NCI-H446 (cell line): ENCODE measurements around the gene PRKRIP1.
"Not testable (repeated sequence)": the region's sequence is repeated elsewhere in the genome, so short reads cannot be mapped to it uniquely, and the experiment has no call there.

Source experiments
- DNase-seq, 2 experiments: peaks; one replicate each; lab custom pipeline; 2025; lab: John Stamatoyannopoulos, UW

PRKRIP1 gene

DNA sequence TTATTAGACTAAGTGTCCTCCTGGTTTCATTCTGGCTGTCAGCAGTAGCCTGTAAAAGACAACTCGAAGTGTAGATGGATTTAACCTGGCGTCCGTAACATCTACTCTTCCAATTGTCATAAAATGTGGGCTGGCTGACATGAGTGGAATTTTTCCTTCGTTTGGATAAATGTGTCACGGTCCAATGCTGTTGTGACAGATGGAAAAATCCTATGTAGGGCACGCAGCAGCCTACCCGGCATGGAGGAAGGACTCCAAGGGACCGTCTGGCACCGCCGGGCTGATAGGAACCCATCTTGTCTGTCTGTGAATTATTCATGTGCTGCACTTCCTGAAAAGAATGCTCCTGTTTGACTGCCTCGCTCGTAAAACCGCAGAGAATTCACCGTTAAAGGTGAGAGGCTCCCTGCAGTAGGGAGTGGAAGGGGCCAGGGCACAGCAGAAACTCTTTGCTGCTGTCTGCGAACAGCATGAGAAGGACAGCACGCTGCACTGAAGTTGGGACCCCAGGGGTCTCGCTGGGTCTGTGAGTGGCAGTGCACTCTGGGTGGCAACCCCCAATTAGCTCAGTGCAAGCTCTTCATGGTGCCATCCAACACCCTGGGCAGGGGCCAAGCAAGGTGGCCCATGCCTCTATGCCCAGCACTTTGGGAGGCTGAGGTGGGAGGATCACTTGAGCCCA is 35.6 kb downstream of the PRKRIP1 start:
- peak in 1 of 2 experiments; percentile 28 for DNase-seq

DNA sequence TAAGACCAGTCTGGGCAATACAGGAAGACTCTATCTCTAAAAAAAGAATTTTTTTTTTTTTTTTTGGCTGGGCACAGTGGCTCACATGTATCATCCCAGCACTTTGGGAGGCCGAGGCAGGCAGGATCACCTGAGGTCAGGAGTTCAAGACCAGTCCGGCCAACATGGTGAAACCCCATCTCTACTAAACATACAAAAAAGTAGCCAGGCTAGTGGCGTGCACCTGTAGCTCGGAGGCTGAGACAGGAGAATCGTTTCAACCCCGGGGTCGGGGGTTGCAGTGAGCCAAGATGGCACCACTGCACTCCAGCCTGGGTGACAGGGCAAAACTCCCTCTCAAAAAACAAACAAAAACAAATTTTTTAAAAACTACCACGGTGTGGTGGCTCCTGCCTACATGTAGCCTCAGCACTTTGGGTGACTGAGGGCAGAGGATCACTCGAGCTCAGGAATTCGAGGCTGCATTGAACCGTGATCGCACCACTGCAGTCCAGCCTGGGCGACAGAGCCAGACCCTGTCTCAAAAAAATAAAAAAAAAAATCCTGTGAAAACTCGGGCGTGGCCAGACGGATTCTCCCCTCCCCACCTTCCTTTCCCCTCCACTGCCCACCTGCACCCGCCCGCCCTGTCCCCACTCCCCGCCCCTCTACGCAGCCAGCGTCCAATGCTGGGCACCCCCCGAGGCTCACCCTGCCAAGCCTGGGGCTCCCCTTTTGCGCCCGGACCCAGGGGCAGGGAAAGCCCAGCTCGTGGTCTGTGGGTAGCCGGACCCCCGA is 36.5 kb downstream of the PRKRIP1 start:
- DNase-seq, result no peak

DNA sequence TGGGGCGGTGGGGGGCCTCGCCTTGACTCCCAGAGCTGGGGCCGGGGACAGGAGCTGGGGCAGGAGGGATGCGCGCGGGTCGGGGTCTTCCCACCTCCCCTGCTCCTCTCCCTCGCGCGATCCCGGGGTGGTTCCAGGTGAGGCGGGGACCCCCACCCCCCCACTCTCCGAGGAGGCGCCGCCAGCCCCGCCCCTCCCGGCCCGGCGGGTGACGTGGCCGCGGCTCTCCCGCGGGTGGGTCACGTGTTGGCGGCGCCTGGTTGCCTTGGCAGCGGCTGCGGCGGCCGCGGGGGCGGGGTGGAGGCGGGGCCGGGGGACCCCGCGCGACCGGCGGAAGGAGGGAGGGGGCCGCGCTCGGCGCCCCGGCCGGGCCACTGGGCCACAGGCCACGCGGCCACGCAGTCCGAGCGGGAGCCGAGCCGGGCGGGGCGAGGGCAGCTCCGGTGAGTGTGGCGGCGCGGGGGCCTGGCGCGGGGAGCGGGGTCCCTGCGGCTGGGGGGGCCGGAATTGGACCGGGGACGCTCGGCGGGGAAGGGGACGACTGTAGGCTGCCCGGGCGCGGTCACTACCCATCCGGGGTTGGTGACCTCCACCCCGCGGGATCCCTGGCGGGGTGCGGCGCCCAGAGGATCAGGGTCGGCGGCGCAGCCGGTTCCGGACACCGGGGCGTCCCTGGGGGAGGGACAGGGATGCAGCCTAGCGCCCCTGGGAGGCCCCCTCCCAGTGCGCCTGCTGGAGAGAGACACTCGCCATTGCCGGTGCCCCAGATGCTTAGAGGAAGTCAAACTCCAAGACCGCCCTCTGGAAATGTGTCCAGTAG is 37.3 kb downstream of the PRKRIP1 start, which contains the start of gene ORAI2:
TSS of gene ORAI2 (plus strand) at position 357 of the 820 bp plus-strand sequence. CDS start 5,382 bp downstream, outside the sequence.
- DNase-seq, result peak; percentile 6 to 65

DNA sequence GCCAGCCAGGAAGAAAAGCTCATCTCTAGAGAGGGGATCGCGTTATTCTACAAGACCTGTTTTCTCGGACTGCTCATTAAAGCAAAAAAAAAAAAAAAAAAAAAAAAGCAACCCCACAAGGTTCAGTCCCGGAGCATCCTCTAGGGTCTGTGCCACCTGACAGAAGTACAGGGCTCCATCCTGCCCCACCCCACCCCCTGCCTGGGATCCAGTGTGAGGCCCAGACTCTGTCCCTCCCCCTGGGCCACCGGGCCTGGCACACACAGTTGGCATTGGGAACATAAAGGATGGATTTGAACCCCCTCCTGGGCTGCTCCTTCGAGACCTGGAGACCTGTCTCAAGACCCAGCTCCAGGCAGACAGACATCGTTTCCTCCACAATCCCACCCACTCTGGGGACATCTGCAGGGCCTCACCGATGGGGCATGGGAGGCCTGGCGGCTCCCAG is 37.9 kb downstream of the PRKRIP1 start:
- no peak for DNase-seq

DNA sequence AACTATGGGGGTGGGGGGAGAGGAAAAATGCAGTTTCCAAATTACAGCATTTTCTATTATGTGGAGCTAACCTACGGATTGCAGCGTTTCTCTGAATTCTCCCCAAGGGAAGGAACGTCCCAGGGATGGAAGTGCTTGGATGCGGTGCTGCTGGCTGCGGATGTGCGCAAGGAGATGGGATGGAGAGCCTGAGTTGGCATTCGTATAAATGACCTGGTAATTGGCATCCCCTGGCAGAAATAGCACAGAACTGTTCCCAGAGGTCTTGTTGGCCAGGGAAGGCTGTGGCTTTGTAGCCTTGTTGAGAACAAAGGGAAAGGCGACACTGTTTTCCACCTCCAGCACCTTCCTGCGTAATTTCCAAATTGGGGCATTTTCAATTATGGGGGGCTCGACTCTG is 40.0 kb downstream of the PRKRIP1 start:
- DNase-seq, result no peak

DNA sequence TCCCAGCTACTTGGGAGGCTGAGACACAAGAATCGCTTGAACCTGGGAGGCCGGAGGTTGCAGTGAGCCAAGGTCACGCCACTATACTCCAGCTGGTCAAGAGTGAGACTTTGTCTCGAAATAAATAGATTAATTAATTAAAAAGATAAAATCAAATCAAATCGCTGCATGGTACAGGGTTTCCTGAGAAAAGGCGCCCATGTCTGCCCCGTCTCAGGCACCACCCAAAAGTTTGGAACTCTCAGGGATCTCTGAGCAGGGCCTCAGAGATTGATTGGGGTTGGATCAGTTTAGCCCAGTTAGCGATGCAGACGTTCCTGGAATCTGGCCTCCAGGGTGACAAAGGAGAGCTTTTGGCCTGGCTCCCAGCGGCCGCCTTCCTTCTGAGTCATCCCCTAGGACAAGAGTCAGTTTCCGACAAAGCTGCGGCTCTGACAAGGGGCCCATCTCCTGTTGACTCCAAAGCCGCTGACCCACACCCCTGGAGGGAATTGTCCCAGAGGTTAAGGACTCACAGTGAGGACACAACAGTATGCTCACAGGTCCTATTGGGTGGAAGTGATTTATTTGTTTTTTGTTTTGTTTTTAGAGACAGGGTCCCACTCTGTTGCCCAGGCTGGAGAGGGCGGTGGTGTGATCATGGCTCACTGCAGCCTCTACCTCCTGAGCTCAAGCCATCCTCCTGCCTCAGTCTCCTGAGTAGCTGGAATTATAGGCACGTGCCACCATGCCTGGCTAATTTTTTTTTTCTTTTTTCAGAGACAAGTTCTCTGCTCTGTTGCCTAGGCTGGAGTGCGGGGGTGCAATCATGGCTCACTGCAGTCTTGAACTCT is 44.0 kb downstream of the PRKRIP1 start:
- DNase-seq, result peak in 1 of 2 experiments; percentile 28

DNA sequence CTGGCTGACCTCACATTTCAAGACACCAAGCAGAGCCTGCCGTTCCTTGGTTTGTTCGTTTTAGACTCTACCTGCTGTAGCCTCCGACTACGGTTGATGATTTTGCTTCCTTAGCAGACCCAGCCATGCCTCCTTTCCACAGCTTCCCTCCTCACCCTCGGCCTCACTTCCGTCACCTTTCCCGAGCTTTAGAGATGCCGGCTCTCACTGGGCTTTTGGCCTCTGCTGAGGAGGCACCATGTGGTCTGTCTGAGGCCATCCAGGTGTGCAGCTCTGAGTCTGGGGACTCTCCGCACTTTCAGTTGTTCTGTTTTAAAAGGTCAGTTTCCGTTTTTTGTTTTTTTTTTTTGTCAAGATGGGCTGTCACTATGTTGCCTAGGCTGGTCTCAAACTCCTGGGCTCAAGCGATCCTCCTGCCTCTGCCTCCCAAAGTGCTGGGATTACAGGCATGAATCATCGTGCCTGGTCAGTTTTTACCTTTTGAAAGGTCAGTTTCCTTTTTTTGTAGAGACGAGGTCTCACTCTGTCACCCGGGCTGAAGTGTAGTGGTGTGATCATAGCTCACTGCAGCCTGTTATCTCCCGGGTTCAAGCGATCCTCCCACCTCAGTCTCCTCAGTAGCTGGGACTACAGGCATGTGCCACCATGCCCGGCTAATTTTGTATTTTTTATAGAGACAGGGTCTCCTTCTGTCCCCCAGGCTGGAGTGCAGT is 49.0 kb downstream of the PRKRIP1 start:
- no peak for DNase-seq

DNA sequence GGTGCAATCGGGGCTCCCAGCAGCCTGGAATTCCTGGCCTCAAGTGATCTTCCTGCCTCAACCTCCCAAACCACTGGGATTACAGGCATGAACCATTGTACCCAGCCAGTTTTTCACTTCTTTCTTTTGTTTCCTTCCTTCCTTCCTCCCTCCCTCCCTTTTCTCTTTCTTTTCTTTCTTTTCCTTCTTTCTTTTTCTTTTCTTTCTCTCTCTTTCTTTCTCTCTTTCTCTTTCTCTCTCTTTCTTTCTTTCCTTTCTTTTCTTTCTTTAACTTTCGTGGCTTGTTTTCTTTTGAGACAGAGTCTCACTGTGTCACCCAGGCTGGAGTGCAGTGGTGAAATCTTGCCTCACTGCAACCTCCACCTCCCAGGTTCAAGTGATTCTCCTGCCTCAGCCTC is 49.5 kb downstream of the PRKRIP1 start:
- no peak for DNase-seq

DNA sequence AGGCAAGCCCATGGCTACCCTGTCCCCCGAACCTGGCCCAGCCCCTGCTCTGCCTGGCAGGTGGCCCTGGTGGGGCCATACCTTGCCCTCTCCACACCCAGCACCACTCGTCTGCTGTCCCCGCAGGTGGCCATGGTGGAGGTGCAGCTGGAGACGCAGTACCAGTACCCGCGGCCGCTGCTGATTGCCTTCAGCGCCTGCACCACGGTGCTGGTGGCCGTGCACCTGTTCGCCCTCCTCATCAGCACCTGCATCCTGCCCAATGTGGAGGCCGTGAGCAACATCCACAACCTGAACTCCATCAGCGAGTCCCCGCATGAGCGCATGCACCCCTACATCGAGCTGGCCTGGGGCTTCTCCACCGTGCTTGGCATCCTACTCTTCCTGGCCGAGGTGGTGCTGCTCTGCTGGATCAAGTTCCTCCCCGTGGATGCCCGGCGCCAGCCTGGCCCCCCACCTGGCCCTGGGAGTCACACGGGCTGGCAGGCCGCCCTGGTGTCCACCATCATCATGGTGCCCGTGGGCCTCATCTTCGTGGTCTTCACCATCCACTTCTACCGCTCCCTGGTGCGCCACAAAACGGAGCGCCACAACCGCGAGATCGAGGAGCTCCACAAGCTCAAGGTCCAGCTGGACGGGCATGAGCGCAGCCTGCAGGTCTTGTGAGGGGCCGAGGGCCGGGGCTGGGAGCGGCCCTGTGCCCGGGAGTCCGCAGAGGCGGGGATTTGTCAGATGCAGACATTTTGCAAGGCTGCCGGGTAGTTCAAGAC is 50.4 kb downstream of the PRKRIP1 start:
- no peak for DNase-seq

DNA sequence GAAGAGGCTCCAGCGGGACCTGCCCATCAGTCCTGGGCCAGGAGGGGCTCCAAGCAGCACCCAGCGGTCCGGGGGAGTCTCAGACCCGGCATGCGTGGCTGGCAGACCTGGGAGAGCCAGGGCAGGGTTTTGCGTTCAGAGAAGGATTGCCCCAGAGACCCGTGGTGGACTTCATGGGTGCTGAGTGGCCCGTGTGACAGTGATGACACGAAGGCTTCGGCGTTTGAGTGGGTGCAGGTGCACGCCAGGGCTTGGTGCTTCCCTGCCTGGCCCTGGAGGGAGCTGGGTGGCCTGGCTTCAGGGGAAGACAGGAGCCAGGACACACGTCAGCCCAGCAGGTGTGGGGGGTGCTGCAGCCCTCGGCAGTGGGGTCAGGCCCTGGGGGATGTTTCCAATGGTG is 51.1 kb downstream of the PRKRIP1 start:
- DNase-seq, result no peak

DNA sequence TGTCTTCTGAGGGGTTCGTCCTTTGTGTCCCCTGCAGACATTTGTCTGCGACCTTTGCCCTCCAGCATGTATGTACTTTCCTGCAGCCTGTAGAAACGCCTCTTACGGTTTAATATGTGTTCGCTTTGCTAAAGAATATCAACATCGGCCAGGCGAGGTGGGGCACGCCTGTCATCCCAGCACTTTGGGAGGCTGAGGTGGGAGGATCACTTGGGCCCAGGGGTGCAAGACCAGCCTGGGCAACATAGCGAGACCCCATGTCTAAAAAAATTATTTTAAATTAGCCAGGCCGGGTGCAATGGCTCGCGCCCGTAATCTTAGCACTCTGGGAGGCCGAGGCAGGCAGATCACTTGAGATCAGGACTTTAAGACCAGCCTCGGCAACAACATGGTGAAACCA is 53.0 kb downstream of the PRKRIP1 start:
- DNase-seq, result no peak

DNA sequence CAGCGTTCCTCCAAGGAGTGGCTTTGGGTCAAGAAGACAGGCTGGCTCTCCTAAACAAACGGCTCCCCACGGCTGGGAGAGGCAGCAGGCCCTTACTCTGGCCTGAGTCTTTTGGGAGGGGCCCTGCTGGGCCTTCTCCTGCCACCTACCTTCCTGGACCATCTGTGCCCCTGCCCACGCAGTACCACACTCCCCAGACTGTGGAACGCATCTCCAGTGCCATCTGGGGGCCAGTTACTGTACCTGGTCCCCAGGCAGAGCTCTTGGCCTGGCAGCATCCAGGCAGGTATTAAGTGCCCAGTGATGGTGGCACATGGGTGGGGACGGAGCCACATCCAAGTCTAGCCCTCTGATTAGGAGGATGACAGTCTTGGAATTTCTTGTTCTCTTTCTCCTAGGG is 54.1 kb downstream of the PRKRIP1 start:
- DNase-seq, result no peak

DNA sequence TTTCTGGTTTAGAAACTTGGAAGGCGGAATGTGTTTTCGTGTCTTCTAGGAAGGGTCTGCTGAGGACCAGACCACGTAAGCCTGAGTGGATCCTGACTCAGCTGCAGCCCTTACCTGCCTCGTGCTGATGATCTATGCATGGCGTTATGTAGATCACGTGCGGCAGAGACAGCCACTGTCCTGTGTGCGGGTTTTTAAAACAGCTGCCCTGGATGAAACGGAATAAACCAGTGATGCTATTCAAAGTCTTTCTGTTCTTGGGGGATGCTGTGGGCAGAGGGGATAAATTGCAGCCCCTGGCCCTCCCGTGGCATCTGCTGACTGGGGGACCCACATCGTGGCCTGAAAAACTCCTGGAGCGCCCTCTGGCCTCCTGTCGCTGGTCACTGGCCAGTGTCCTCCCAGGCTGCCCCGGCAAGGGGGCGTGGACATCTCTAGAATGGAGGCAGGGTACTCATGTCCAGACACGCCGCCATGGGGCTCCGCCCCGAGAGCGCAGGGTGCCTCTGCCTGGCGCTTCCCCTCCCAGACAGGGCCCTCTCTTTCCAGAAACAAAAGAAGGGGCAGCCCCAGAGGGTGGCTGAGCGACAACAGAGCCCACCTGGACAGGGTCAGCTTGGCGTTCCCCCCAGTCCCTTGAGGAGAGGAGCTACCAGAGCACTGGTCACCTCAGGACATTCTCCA is 55.4 kb downstream of the PRKRIP1 start:
- no peak for DNase-seq

DNA sequence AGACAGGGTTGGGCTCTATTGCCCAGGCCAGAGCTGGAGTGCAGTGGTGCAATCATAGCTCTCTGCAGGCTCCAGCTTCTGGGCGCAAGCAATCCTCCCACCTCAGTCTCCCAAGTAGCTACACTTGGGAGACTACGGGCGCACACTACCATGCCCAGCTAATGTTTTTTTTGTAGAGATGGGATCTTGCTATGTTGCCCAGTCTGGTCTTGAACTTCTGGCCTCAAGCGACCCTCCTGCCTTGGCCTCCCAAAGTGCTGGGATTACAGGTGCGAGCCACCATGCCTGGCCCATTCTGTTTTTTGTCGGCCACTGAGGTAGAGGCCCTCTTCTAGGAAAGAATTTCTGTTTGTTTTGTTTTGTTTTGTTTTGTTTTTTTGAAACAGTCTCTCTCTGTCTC is 56.3 kb downstream of the PRKRIP1 start:
- DNase-seq, result no peak

DNA sequence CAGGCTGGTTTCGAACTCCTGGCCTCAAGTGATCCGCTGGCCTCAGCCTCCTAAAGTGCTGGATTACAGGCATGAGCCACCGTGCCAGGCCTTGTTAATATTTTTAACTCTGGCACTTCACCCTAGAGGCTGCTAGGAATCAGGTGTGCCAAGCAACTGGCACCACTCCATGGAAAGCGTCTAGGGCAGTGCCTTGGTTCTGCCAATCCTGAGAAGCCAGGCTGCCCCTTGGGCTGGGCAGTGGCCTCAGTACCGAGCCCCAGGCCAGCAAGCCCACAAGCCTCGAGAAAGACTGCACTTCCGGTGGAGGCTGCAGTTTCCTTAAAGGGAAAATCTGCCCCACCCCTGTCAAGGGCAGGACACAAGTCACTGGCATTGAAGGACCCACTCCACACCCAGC is 57.2 kb downstream of the PRKRIP1 start:
- no peak for DNase-seq

DNA sequence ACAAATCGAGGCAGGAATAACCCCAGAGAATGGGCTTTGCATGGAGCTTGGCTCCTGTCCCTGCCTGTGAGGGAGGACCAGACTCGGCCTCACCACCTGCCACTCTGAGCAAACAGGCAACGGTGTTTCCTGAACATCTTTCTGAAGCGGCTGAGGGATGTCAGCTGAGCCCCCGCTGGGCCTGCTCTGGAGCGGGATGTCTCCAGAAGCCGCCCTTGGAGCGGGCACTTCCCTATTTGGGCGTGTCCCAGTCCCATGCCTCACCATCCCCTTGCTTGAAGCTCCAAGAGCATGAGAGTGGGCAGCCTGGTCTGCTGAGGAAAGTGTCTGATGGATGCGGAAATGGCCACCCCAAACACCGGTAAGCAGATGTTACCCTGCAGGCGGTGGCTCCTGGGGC is 58.3 kb downstream of the PRKRIP1 start:
- no peak for DNase-seq

DNA sequence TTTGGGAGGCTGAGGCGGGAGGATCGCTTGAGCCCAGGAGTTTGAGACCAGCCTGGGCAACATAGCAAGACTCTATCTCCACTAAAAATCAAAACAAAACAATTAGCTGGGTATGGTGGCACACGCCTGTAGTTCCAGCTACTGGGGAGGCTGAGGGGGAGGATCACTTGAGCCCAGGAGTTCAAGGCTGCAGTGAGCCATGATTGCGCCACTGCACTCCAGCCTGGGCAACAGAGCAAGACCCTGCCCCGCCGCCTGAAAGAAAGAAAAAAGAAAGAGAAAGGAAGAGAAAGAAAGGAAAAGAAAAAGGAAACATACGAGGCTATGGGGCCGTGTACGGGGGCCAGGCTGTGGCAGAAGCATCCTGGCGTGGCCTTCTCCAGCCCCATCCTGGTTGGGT is 58.8 kb downstream of the PRKRIP1 start:
- not testable (repeated sequence) for DNase-seq

DNA sequence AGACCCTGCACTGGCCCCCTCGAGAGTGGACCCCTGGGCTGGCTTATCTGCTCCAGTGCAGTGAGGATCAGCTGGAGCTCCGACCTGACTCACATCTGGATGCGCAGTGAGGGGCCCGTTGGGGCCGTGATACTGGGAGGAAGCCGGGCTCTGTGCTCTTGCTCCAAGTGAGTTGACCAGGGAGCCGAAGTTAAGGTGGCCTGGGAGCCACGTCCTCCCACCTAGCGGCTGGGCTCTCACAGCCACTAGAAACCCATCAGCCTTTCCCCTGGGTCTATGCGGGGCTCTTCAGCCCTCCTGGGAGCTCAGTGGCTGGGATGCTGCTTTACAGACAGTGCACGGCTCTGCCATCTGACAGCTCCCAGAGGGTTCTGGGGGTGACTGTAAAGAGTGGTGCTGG is 59.4 kb downstream of the PRKRIP1 start:
- DNase-seq, result no peak

DNA sequence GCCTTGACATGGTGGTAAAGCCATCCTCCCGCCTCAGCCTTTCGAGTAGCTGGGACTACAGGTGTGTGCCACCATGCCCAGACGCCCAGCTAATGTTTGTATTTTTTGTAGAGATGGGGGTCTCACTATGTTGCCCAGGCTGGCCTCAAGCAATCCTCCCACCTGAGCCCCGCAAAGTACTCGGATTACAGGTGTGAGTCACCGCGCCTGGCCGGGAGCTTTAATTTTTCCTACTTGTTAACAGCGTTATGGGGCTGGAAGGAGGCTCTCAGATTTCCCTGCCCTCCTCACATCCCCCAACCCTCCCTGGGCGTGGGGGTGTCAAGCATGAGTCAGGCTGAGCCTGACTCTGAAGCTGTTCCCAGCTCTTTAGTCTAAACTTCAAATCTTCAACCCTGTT is 60.2 kb downstream of the PRKRIP1 start:
- no peak for DNase-seq
